Measurements from ENCODE around the gene OTUD5.

The OTUD5 gene

GRCh38 chrX:48974574-48974973 lies 17.2 kb upstream of the OTUD5 start:
- H3K4me3 ChIP-seq (ENCODE audit: low read depth, low read length) = no peak overlapping the region
- peaks cover 14 to 35% of the 10 kb centered on the region in 2 experiments; a peak in 2 of 3 replicates for H3K36me3 ChIP-seq (ENCODE audit: control insufficient read depth in 2 of 2, insufficient read depth in 1 of 2, low read length in 2 of 2)
- TF ChIP-seq SCRT1 (tag by site-specific recombination; IDR thresholded peaks at IDR 0.05; ENCODE audit: borderline replicate concordance) = peak; percentile 99
- TF ChIP-seq EGR2 (tag by site-specific recombination; IDR thresholded peaks at IDR 0.05; ENCODE audit: low read depth) = no peak
- peak; percentile 96 for TF ChIP-seq SCRT2 (tag by site-specific recombination; IDR thresholded peaks at IDR 0.05)
- no peak for TF ChIP-seq ZNF148 (tag by site-specific recombination; IDR thresholded peaks at IDR 0.05; ENCODE audit: borderline replicate concordance)
- CTCF ChIA-PET = no interaction called here
- peaks cover 5% of the 10 kb centered on the region; the same call in 1 of the 2 replicates for H3K4me1 ChIP-seq (ENCODE audit: control insufficient read depth, insufficient read depth, low read length)
- POLR2A ChIA-PET = no interaction called here
- no peaks in the 10 kb centered on the region for H3K9me3 ChIP-seq (ENCODE audit: control insufficient read depth, insufficient read depth, low read depth, low read length)
- H3K27ac ChIP-seq (ENCODE audit: extremely low read depth, low read depth, low read length) = no peak overlapping the region

- Histone ChIP-seq H3K36me3 (ENCODE audit: control insufficient read depth in 2 of 2, insufficient read depth in 1 of 2, low read length in 2 of 2) (peaks cover 13 to 35% of the 10 kb centered on the region in 2 experiments; a peak in 2 of 3 replicates), H3K4me1 (ENCODE audit: control insufficient read depth, insufficient read depth, low read length) (peaks cover 5% of the 10 kb centered on the region; the same call in 1 of the 2 replicates), H3K27ac (ENCODE audit: extremely low read depth, low read depth, low read length) (no peak overlapping the region), H3K4me3 (ENCODE audit: low read depth, low read length) (no peak overlapping the region), H3K9me3 (ENCODE audit: control insufficient read depth, insufficient read depth, low read depth, low read length) (no peaks in the 10 kb centered on the region)
- CTCF ChIA-PET = interaction anchor here (1.3 to 1.6 kb wide), 2 partner anchors 54 to 67 kb away, joined by 3 to 8 read pairs; no protein-coding TSS in a partner anchor
- POLR2A ChIA-PET = no interaction called here
- TF ChIP-seq ZNF518A (tag by site-specific recombination; conservative IDR thresholded peaks at IDR 0.05; ENCODE audit: low read depth) (no peak), ZNF501 (tag by site-specific recombination; IDR thresholded peaks at IDR 0.05) (no peak), ZNF354C (tag by site-specific recombination; IDR thresholded peaks at IDR 0.05; ENCODE audit: borderline replicate concordance, low read depth) (no peak), ZNF394 (tag by site-specific recombination; IDR thresholded peaks at IDR 0.05; ENCODE audit: borderline replicate concordance) (no peak), SP2 (tag by site-specific recombination; IDR thresholded peaks at IDR 0.05) (no peak), ZNF76 (tag by site-specific recombination; IDR thresholded peaks at IDR 0.05; ENCODE audit: borderline replicate concordance, low read depth) (no peak), YY1 (tag by site-specific recombination; IDR thresholded peaks at IDR 0.05) (no peak), ZNF677 (tag by site-specific recombination; IDR thresholded peaks at IDR 0.05) (no peak), ZNF274 (IDR thresholded peaks at IDR 0.05; ENCODE audit: low read length) (no peak), ZNF274 (tag by site-specific recombination; IDR thresholded peaks at IDR 0.05; ENCODE audit: borderline replicate concordance) (no peak), ZNF792 (tag by site-specific recombination; IDR thresholded peaks at IDR 0.05) (no peak), BCL11B (tag by site-specific recombination; IDR thresholded peaks at IDR 0.05; ENCODE audit: low read depth) (no peak), ZNF223 (tag by site-specific recombination; IDR thresholded peaks at IDR 0.05) (no peak)
These were observed 16.6 kb upstream of the OTUD5 start for GRCh38 chrX:48974033-48974432.
